ENCODE results near the gene LCK.
A peak's percentile ranks its signal among the peaks of the same experiment; 100 is the strongest.

LCK gene

DNA sequence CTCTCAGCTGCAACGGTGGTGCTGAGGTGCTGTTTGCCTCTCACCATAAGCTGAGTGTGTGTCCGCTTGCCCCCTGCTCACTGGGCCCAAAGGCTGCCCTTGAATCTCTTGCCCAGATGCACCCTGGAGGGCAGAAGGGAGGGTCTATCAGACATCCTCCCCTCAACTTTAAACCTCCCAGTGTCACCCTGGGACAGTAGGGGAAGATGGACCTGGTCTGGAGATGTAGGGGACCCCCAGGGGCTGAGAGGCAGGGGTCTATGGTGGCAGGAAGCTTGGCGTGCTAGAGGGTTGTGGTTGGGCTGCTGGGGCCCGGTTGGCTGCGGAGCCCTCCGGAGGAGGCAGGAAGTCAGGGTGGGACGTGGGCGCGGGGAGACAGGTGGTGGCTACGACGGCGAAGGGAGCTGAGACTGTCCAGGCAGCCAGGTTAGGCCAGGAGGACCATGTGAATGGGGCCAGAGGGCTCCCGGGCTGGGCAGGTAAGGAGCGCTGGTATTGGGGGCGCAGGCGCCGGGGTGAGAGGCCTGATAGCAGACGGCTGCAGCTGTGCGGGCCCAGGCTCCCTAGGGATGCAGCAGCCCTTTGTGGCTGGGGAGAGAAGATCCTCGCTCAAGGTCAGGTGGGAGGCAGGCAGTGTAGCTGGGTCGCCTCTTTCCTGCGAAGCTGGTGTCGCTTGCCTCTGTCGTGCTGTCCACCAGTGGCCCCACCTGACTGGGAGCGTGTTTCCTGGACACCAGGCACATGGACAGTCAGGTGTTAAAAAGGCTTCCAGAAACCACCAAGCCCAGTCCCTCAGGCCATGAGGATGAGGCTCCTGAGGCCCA lies at the start of gene LCK:
Gene LCK (plus strand): TSS at position 373 of the 824 bp plus-strand sequence. CDS start 23,065 bp downstream, outside the sequence.
- DNase-seq = no peak

DNA sequence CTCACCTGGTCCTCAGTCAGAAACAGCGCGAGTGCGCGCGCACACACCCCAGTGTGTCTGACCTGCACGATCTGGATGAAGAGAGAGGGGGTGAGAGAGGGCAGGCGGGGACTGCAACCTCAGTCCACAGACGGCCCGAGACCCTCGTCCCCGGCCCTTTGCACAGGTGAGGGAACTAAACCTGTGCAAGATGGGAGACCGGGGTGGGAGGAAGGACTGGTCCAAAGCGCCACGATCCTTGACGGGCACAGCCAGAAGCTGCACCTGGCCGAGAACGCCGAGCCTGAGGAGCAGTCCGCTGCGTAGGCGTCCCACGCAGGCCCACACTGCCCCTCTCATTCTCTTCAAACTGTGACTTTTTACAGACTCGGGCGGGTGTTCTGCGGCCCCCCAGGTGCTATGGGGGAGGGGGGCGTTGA lies 46.1 kb upstream of the LCK start:
- no peak for DNase-seq

DNA sequence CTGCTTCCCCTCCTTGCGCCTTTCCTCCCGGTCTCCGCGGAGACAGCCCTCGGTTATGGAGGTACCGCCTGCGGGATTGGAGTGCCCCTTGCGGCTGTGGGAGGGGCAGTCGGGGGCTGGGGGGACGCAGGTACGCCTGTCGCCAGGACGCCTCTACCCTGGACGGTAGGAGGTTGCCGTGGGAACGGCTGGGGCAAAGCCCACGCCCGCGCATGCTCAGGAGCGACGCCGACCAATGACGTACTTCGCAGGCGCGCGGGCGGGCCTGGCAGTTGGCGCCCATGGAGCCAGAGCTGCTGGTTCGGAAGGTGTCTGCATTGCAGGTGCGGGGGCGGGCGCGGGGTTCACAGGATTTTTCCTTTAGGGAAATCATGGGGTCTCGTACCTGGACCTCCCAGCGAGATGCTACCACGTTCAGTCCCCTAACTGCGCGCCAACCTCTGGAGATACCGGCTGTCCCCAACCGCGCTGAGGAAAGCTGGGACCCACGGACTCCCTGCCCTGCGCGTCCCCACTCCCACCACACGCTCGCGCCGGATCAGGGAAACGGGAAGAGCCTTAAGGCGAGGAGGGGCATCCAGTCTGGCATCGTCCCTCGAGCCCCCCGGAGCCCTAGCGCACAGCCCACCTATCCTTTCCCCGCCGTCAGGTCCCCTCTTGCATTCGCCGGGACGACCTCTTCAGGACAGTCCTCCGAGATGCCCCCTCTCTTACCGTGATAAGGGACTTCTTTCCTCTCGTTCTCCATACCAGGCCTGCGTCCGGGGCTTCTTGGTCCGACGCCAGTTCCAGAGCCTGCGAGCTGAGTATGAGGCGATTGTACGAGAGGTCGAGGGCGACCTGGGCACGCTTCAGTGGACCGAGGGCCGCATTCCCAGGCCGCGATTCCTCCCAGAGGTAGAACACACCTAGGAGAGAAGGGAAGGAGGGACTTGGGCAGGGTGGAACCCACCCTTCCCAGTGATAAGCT lies 45.4 kb upstream of the LCK start, which contains the start of gene IQCC:
Gene IQCC (plus strand): TSS at position 271 of the 970 bp plus-strand sequence. CDS start 11 bp downstream, at position 282.
- peak; percentile 54 to 75 for DNase-seq

- no peak for DNase-seq
Observed at GRCh38 chr1:32208469-32208868, 42.6 kb upstream of the LCK start.

DNA sequence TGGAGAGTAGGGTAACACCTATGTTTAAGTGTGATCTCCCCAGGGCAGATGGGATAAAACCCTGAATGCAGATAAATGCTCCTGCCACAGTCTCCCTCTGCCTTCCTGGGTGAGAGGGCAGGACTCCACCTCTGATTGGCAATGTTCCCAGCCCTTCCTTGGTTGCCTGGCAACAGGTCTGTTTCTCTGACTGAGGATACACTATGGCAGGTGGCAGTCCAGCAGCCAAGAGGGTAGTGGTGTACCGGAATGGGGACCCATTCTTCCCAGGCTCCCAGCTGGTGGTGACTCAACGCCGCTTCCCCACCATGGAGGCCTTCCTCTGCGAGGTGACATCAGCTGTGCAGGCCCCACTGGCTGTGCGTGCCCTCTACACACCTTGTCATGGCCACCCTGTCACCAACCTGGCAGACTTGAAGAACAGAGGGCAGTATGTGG lies 42.2 kb upstream of the LCK start, which contains the start of gene DCDC2B:
Gene DCDC2B (plus strand): TSS at position 199 of the 438 bp plus-strand sequence. CDS start 5 bp downstream, at position 204.
- peak in 1 of 2 experiments; percentile 27 for DNase-seq

GRCh38 chr1:32215629-32216480 lies 35.2 kb upstream of the LCK start:
- peak; percentile 34 to 48 for DNase-seq

GRCh38 chr1:32216566-32216965 lies 34.5 kb upstream of the LCK start:
- no peak for DNase-seq

- DNase-seq = no peak
Observed at GRCh38 chr1:32219022-32219421, 32.0 kb upstream of the LCK start.

GRCh38 chr1:32220746-32221580 lies 30.1 kb upstream of the LCK start:
- no peak for DNase-seq

DNA sequence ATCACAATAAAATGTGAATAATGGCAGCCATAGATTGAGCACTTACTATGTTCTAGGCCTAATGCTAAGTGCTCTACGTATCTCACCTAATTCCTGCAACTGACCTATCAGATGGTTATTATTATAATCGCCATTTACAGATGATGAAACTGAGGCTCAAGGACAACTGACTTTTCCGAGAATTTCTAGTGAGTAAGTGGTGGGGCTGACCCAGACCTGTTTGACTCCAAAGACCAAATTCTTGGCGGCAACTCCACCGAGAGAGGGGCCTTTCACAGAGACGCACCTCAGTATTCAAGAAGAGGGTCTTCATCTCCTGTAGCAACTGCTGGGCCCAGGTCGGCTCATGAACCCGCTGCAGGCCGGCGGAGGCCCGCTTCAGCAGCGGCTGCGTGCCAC lies 29.5 kb upstream of the LCK start:
- DNase-seq = no peak

DNA sequence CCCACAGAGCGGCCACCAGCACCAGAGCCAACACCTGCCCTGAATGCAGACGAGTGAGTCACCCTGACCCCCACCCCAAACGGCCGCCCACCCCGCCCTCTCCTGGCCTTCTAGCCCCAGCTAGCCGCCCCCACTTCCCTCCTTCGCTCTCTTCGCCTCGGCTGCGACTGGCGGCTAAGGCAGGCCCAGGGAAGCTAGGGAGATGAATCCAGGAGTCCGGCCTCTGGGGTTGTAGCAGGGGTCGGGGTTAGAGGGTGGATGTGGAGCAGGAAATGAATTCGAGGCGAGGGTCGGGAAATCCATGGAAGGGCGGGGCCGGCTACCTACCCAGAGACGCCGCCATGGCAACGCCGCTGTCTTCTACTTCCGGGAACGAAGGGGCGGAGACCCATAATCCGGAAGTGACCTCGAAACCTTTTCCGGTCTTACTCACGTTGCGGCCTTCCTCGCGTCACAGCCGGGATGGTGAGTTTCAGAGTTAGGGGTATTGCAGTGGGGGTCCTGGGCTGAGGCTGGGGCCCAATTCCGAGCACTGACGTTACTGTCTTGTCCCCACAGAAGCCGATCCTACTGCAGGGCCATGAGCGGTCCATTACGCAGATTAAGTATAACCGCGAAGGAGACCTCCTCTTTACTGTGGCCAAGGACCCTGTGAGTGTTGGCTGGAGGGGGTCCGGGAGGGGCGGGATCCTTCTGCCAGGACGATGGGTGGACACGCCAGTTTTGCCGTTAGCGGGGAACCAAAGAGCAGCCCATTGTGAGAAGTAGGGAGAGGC lies 28.9 kb upstream of the LCK start, which contains the start of the genes EIF3I and TMEM234:
Gene EIF3I (plus strand): TSS at position 428 of the 776 bp plus-strand sequence. CDS start 35 bp downstream, at position 463.
Gene TMEM234 (minus strand): TSS at position 374 of the 776 bp plus-strand sequence. CDS start 31 bp downstream, at position 343.
- DNase-seq = peak; percentile 39 to 80

DNA sequence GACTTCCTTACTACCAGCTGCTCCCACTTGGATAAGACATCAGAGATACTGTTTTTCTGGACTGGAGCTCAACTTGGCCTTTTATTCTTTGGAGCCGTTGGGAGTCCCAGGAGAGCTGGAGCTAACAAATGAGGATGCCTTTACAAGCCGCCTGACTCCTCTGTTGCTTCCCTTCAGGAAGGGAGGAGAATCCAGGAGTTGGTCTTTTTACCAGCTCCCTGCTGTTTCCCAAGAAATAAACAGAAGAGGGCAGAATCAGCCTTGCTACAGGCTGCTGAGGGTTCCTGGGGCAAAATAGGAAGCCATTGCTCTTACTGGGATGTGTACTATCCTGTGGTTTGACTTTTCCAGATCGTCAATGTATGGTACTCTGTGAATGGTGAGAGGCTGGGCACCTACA lies 27.4 kb upstream of the LCK start:
- no peak for DNase-seq

GRCh38 chr1:32224285-32224684 lies 26.8 kb upstream of the LCK start:
- DNase-seq = no peak

DNA sequence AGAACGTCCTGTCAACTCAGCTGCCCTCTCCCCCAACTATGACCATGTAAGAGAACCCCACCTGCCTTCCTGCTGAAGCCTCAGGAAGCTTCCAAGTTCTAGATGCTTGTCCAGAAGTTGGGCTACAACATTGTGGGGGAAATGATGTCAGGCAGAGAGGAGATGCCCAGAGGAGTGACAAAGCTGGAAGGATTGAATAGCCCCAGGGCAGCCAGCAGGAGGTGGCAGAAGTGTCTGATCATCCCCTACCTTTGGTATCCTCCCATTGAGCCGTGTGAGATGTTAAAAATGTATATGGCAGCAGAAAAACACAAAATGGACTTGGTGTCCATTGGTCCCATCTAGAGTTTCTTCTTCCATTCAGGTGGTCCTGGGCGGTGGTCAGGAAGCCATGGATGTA lies 22.3 kb upstream of the LCK start:
- no peak for DNase-seq

- DNase-seq = no peak
Observed at GRCh38 chr1:32231843-32232432, 19.1 kb upstream of the LCK start.

DNA sequence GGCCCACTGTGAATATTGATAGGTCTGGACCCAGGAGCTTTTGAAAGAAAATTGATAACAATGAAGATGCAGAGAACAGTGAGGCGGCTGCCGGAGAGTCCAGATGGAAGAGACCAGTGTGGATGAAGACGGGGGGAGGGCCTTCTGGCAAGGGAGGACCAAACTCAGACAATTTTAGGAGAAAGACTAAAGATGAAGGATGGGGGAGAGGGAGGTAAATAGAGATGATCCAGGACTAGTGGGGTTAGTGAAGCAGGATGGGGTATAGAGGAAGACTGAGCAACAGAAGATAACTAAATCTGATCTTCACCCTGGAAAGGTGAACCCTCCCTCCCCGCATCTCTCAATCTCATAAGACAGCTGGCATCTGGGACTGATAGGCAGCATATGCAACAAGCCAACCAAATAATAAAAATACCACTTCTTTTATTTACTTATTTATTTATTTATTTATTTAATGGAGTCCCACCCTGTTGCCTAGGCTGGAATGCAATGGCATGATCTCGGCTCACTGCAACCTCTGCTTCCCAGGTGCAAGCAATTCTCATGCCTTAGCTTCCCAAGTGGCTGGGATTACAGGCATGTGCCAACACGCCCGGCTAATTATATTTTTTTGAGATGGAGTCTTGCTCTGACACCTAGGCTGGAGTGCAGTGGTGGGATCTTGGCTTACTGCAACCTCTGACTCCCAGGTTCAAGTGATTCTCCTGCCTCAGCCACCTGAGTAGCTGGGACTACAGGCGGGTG lies 18.3 kb upstream of the LCK start:
- DNase-seq = no peak

GRCh38 chr1:32234792-32235191 lies 16.3 kb upstream of the LCK start:
- no peak for DNase-seq

DNA sequence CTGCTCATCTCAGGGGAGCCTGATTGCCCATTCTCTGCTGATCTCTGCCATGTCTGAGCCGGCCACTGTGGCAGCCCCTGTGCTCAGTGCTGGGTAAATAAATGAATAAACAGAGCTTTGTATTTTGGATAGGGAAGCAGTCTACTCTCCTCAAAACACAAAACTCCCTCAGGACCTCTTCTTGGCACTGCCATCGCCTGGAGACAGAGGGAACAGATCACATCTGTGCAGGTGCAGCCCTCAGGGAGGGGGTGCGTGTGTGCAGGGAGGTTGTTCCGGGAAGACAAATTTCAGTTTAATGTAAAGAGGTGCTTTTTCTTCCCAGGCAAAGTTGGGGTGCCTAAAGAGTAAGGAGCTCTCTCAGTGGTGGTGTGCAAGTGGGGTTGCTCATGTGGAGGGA lies 11.7 kb upstream of the LCK start:
- DNase-seq = no peak

GRCh38 chr1:32239790-32240139 lies 11.3 kb upstream of the LCK start:
- DNase-seq = no peak

All from SW 1271 (cell line).